Activated naive CD8-positive, alpha-beta T cell treated with anti-CD3 and anti-CD28 coated beads for 36 hours (primary cell): Measurements from ENCODE around the gene SGSM2. TPM values are rescaled to one million over a fixed set of nuclear protein-coding genes. Genes with fewer than 3 reads are reported as not detected.
"Not testable (repeated sequence)": the region's sequence is repeated elsewhere in the genome, so short reads cannot be mapped to it uniquely, and the experiment has no call there.

Experiments
- DNase-seq: peaks from one replicate; pipeline ENCODE4 v3.0.0; 2021
- H3K27ac Mint-ChIP-seq: one replicate; pipeline ENCODE4 v1.8.0; 2022; ENCODE audit warnings: mild to moderate bottlenecking, moderate library complexity, mixed read lengths
- H3K27me3 Mint-ChIP-seq: one replicate; pipeline ENCODE4 v1.8.0; 2022; ENCODE audit warnings: mild to moderate bottlenecking, mixed read lengths
- H3K36me3 Mint-ChIP-seq: one replicate; pipeline ENCODE4 v1.8.0; 2021; ENCODE audit warnings: mild to moderate bottlenecking, mixed read lengths
- H3K4me1 Mint-ChIP-seq: one replicate; pipeline ENCODE4 v1.8.0; 2021; ENCODE audit warnings: mixed read lengths
- H3K4me3 Mint-ChIP-seq: one replicate; pipeline ENCODE4 v1.8.0; 2022; ENCODE audit warnings: mild to moderate bottlenecking, moderate library complexity, mixed read lengths
- H3K9me3 Mint-ChIP-seq: one replicate; pipeline ENCODE4 v1.8.0; 2022; ENCODE audit warnings: mixed read lengths
- total RNA-seq, 2 experiments: library from RNA; stranded (reverse); gene quantifications; one replicate each; pipeline ENCODE4 v1.2.3, GENCODE V29; 2021

SGSM2 gene, protein sequence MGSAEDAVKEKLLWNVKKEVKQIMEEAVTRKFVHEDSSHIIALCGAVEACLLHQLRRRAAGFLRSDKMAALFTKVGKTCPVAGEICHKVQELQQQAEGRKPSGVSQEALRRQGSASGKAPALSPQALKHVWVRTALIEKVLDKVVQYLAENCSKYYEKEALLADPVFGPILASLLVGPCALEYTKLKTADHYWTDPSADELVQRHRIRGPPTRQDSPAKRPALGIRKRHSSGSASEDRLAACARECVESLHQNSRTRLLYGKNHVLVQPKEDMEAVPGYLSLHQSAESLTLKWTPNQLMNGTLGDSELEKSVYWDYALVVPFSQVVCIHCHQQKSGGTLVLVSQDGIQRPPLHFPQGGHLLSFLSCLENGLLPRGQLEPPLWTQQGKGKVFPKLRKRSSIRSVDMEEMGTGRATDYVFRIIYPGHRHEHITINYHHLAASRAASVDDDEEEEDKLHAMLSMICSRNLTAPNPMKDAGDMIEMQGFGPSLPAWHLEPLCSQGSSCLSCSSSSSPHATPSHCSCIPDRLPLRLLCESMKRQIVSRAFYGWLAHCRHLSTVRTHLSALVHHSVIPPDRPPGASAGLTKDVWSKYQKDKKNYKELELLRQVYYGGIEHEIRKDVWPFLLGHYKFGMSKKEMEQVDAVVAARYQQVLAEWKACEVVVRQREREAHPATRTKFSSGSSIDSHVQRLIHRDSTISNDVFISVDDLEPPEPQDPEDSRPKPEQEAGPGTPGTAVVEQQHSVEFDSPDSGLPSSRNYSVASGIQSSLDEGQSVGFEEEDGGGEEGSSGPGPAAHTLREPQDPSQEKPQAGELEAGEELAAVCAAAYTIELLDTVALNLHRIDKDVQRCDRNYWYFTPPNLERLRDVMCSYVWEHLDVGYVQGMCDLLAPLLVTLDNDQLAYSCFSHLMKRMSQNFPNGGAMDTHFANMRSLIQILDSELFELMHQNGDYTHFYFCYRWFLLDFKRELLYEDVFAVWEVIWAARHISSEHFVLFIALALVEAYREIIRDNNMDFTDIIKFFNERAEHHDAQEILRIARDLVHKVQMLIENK
- 10 to 100 TPM; 35.7 to 36.8 TPM for total RNA-seq

- Mint-ChIP-seq H3K27ac (peak within 1 kb of the TSS; percentile 99), H3K27me3 (no peaks in the 10 kb centered on the region), H3K4me3 (peak within 1 kb of the TSS; percentile 74), H3K9me3 (no peaks in the 10 kb centered on the region), H3K36me3 (peaks cover 5% of the 10 kb centered on the region), H3K4me1 (peaks cover 15% of the 10 kb centered on the region)
- peak; percentile 79 for DNase-seq
Observed at GRCh38 chr17:2336852-2337543, at the start of gene SGSM2. Gene SGSM2 (plus strand): TSS chr17:2337501. CDS start chr17:2337689, 188 bp downstream.

GRCh38 chr17:2289878-2290478, 47.3 kb upstream of the SGSM2 start:
- Mint-ChIP-seq H3K36me3 (peaks cover 30% of the 10 kb centered on the region), H3K9me3 (no peaks in the 10 kb centered on the region), H3K27me3 (no peaks in the 10 kb centered on the region), H3K27ac (no peak overlapping the region), H3K4me3 (no peak overlapping the region), H3K4me1 (peaks cover 6% of the 10 kb centered on the region)
- DNase-seq: no peak

DNA sequence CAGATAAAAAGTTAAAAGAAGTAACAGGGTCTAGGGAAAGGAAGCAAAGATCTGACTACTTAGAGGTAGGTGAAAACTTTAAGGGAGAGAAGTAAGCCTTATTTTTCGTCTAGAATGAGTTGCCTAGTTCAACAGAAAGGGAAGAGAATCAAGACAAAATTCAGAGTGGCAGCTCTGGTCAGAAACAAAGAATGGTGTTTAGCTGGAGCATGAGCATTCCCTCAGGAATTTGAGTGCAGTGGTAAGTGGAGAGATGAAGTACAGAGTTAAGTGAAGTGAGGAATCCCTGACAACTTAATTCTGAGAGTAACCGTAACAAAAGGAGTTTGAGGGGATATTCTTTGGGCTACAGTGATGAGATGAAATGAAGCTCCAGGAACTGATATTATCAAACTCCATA, 45.2 kb upstream of the SGSM2 start:
- Mint-ChIP-seq H3K27me3 (no peaks in the 10 kb centered on the region), H3K4me3 (no peak overlapping the region), H3K9me3 (no peaks in the 10 kb centered on the region), H3K27ac (peak overlapping the region; percentile 6), H3K4me1 (peaks cover 20% of the 10 kb centered on the region), H3K36me3 (peaks cover 44% of the 10 kb centered on the region)
- DNase-seq: no peak

DNA sequence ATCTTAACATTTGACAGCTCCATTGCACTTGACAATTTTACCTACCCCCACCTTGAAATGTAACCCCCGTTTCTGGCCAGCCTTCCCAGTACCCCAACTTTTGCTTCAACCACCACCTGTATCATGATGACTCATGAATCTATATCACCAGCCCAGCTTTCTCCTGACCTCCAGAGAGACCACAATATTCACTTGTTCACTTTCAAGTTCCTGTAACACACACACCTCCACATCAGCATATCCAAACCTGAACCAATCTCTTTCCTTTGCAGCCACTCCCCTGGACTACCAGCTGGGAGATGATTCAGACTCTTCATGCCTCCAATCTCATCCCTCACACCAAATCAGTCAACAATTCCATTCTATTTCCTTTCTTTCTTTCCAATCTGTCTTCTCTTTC, 41.7 kb upstream of the SGSM2 start:
- Mint-ChIP-seq H3K27me3 (no peaks in the 10 kb centered on the region), H3K36me3 (peaks cover 55% of the 10 kb centered on the region), H3K27ac (peak overlapping the region; percentile 62), H3K4me1 (peaks cover 32% of the 10 kb centered on the region), H3K4me3 (peak overlapping the region; percentile 0), H3K9me3 (no peaks in the 10 kb centered on the region)
- peak; percentile 25 for DNase-seq

DNA sequence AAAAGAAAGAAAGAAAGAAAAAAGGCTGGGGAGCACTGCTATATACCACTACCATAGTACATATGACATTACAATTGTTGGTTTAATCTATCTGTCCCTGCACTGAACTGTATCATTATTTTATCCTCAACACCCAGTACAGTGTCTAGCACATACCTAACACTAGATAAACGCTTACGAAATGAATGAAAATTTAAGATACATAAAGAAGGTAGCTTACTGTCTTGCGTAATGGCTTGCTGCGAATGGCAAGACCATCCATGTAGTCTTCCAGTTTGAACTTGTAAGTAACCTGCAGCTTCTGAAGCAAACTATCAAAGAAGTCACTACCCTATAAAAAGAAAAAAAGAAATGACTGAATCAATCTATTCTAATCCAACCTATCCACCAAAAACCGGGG, 40.3 kb upstream of the SGSM2 start:
- H3K9me3 Mint-ChIP-seq: no peaks in the 10 kb centered on the region
- H3K27ac Mint-ChIP-seq: no peak overlapping the region
- H3K4me1 Mint-ChIP-seq: peaks cover 39% of the 10 kb centered on the region
- peaks cover 46% of the 10 kb centered on the region for H3K36me3 Mint-ChIP-seq
- no peaks in the 10 kb centered on the region for H3K27me3 Mint-ChIP-seq
- no peak for DNase-seq
- H3K4me3 Mint-ChIP-seq: no peak overlapping the region

DNA sequence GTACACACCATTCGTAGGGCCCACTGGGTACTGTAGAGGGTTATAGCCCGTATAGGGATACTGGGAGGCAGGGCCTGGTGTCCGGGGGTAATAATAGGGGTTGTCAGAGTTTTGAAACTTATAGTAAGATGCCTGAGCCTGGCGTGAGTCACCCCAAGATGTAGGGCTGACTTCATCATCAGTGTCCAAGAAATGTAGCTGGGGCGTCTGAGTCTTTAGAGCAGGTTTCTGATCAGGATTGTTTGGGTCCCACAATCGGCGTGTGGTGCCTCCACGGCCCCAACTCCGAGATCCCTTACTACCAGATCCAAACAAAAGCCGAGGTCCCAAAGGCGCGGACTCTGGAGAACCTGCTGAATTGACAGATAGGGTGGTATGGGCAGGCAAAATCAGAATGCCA, 38.2 kb upstream of the SGSM2 start:
- no peak overlapping the region for H3K27ac Mint-ChIP-seq
- DNase-seq: no peak
- no peak overlapping the region for H3K4me3 Mint-ChIP-seq
- H3K9me3 Mint-ChIP-seq: no peaks in the 10 kb centered on the region
- H3K27me3 Mint-ChIP-seq: no peaks in the 10 kb centered on the region
- H3K36me3 Mint-ChIP-seq: peaks cover 39% of the 10 kb centered on the region
- H3K4me1 Mint-ChIP-seq: peaks cover 42% of the 10 kb centered on the region

DNA sequence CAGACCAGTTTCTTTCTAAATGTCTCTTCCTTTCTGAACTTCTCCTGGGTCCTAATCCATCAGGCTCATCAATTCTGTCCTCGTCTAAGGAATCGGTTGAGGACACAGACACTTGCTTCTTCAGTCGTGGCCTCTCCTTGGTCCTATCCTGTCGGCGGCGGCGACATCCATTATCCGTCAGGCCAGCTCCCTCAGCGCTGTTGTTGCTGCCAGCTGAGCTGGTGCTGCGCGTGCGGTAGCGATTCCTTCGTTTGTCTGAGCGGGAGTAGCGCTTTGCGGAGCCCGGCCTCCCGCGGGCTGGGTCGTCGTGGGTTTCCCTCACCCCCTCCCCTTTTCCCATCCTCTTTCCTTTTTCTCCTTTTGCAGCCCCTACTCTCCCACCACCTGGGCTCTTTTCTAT, 37.5 kb upstream of the SGSM2 start:
- no peaks in the 10 kb centered on the region for H3K9me3 Mint-ChIP-seq
- no peak overlapping the region for H3K27ac Mint-ChIP-seq
- no peak for DNase-seq
- H3K27me3 Mint-ChIP-seq: no peaks in the 10 kb centered on the region
- peaks cover 35% of the 10 kb centered on the region for H3K36me3 Mint-ChIP-seq
- H3K4me1 Mint-ChIP-seq: peaks cover 39% of the 10 kb centered on the region
- H3K4me3 Mint-ChIP-seq: no peak overlapping the region

DNA sequence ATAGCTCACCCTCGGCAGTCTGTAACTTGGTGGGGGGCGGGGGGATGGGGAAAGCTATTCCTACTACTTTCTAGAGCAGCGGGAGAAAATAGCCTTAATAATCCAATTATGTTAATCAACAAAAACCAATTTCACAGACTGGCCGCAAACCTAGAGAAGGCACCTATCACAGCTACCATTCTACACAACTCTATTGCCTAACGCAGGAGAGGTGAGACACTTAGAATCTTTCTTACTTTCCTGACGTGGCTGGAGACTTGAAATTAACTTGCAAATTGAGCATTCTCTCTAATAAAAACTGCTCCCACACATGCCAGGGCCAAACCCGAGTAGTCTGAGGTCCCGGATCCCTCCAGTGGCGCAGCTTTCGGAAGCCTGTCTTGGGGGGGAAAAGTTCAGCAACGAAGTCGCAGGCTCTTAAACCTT, 34.5 kb upstream of the SGSM2 start:
- H3K27ac Mint-ChIP-seq: peak overlapping the region; percentile 62
- no peaks in the 10 kb centered on the region for H3K9me3 Mint-ChIP-seq
- H3K4me3 Mint-ChIP-seq: peak overlapping the region; percentile 88
- no peak for DNase-seq
- no peaks in the 10 kb centered on the region for H3K27me3 Mint-ChIP-seq
- H3K36me3 Mint-ChIP-seq: peaks cover 27% of the 10 kb centered on the region
- H3K4me1 Mint-ChIP-seq: peaks cover 30% of the 10 kb centered on the region

- H3K27ac Mint-ChIP-seq: peak within 1 kb of the TSS; percentile 76
- H3K4me3 Mint-ChIP-seq: peak within 1 kb of the TSS; percentile 88
- no peaks in the 10 kb centered on the region for H3K9me3 Mint-ChIP-seq
- H3K27me3 Mint-ChIP-seq: no peaks in the 10 kb centered on the region
- H3K36me3 Mint-ChIP-seq: peaks cover 26% of the 10 kb centered on the region
- peak; percentile 95 for DNase-seq
- H3K4me1 Mint-ChIP-seq: peaks cover 25% of the 10 kb centered on the region
Observed at GRCh38 chr17:2303204-2304188, 33.8 kb upstream of the SGSM2 start, which contains the start of the genes SMG6 and SRR. Gene SMG6 (minus strand): TSS chr17:2303785. CDS start chr17:2303720, 65 bp downstream. Gene SRR (plus strand): TSS chr17:2303950. CDS start chr17:2315561, 11,611 bp downstream.

DNA sequence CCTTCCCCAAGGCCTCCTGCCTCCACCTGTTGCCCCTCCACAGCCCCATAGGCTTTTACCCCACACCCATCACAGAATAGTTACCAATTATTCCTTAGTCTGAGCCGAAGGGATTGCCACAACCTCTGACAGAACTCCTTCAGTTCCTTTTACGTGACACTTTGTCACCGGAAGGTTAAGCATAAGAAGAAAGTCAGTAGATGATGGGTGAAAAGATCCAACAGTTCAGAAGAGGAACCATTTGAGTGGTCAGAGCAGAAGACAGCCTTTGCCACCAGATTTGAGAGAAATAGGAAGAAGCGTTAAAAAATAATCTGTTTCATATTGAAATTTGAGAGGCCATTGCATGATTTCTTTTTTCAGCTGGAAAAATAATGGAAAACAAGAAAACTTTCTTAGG, 32.4 kb upstream of the SGSM2 start:
- peaks cover 31% of the 10 kb centered on the region for H3K4me1 Mint-ChIP-seq
- H3K4me3 Mint-ChIP-seq: peak overlapping the region; percentile 71
- H3K9me3 Mint-ChIP-seq: no peaks in the 10 kb centered on the region
- DNase-seq: no peak
- H3K36me3 Mint-ChIP-seq: peaks cover 26% of the 10 kb centered on the region
- no peaks in the 10 kb centered on the region for H3K27me3 Mint-ChIP-seq
- H3K27ac Mint-ChIP-seq: peak overlapping the region; percentile 54

- Mint-ChIP-seq H3K4me3 (no peak overlapping the region), H3K27ac (no peak overlapping the region), H3K4me1 (peaks cover 21% of the 10 kb centered on the region), H3K9me3 (no peaks in the 10 kb centered on the region), H3K36me3 (peaks cover 20% of the 10 kb centered on the region), H3K27me3 (no peaks in the 10 kb centered on the region)
- no peak for DNase-seq
Observed at GRCh38 chr17:2309338-2310154, 27.8 kb upstream of the SGSM2 start.

- Mint-ChIP-seq H3K9me3 (no peaks in the 10 kb centered on the region), H3K4me3 (no peak overlapping the region), H3K27ac (no peak overlapping the region), H3K4me1 (peaks cover 7% of the 10 kb centered on the region), H3K36me3 (peaks cover 3% of the 10 kb centered on the region), H3K27me3 (no peaks in the 10 kb centered on the region)
- DNase-seq: no peak
Observed at GRCh38 chr17:2312736-2313135, 24.6 kb upstream of the SGSM2 start.

GRCh38 chr17:2316916-2317205, 20.4 kb upstream of the SGSM2 start:
- not testable (repeated sequence) for H3K27ac Mint-ChIP-seq, DNase-seq, H3K4me1 Mint-ChIP-seq, H3K27me3 Mint-ChIP-seq, H3K4me3 Mint-ChIP-seq, H3K9me3 Mint-ChIP-seq, H3K36me3 Mint-ChIP-seq
